Ovary (tissue), 9 donors: ENCODE data around the gene XNDC1N. TPM values are rescaled to one million over a fixed set of nuclear protein-coding genes. Genes with fewer than 3 reads are reported as not detected.

ENCODE experiments used
- DNase-seq, 5 donors: peaks; one replicate each; pipeline ENCODE4 v3.0.0-alpha.2; 2019 to 2020
- H3K27ac ChIP-seq, 2 donors: fragments of 200-600 bp; one replicate each; pipeline versions ENCODE4 v1.5.1 to v1.8.0; 2019 to 2022
- H3K27me3 ChIP-seq: fragments of 200-600 bp; one replicate; pipeline ENCODE4 v1.8.0; 2022
- H3K36me3 ChIP-seq: fragments of 200-600 bp; sonication (generic); one replicate; pipeline ENCODE4 v1.5.1; 2019
- H3K4me1 ChIP-seq: one replicate; pipeline ENCODE4 v1.8.1; 2013; ENCODE audit warnings: mild to moderate bottlenecking, moderate library complexity; ENCODE audit not compliant: insufficient read depth
- H3K4me3 ChIP-seq: fragments of 200-600 bp; sonication (generic); one replicate; pipeline ENCODE4 v1.5.1; 2017
- H3K9me3 ChIP-seq, 2 donors: fragments of 200-600 bp in 1 of 2; sonication (generic) in 1 of 2; one replicate each; pipeline versions ENCODE4 v1.5.1 to v1.8.1; 2013 to 2019; ENCODE audit warnings: mild to moderate bottlenecking in 1 of 2, moderate library complexity in 1 of 2
- EP300 ChIP-seq: sonication (generic); formaldehyde crosslinking; IDR thresholded peaks from one replicate; pipeline ENCODE4 v1.6.1; 2017; ENCODE audit warnings: antibody characterized with exemption
- POLR2A ChIP-seq: fragments of 450-650 bp; IDR thresholded peaks from one replicate; pipeline ENCODE4 v1.6.1; 2017; ENCODE audit warnings: antibody characterized with exemption, mild to moderate bottlenecking, moderate library complexity
- WGBS, 3 donors: extraction: QIAGEN DNeasy Blood & Tissue Kit in 1 of 3; methylation state at CpG; one replicate each; pipeline versions ENCODE4 v1.1.5 to v1.1.7; 2013 to 2017; 5-methylcytosine and 5-hydroxymethylcytosine counted together
- intact Hi-C, 4 donors: fragments of 100-400 bp; cut with DNase I; formaldehyde crosslinking; loops; one replicate each; pipeline versions ENCODE4 v1.11.0 to v1.15.1; 2022 to 2023
- polyA plus RNA-seq, 2 donors: library from polyadenylated mRNA; stranded (reverse); fragments of 200-250 nt in 1 of 2; fragments of 350-450 nt in 1 of 2; fragmentation: Illumina TruSeq in 1 of 2; extraction: RNeasy Lipid Tissue Mini Kit (QIAGEN cat#74804) in 1 of 2; gene quantifications; one replicate each; pipeline ENCODE4 v1.2.3, GENCODE V29; 2013 to 2014
- total RNA-seq, 7 donors: library from RNA; depleted of rRNA in 2 of 7; stranded (reverse); fragments of >200 nt in 2 of 7; fragmentation: NEBNext Ultra II Directional in 3 of 7; extraction: Animal tissue kit (Norgen Biotek cat#: 25700) in 3 of 7; gene quantifications; one replicate each; pipeline versions ENCODE4 v1.1.0 to v1.2.4, GENCODE V29; 2016 to 2023
- TF ChIP-seq, protein P1 (sequence below), 3 donors: fragments of 450-650 bp in 2 of 3; fragments of 200-600 bp in 1 of 3; IDR thresholded peaks; one replicate each; pipeline versions ENCODE4 v1.5.1 to v1.8.0; 2016 to 2022; ENCODE audit warnings: antibody characterized with exemption in 3 of 3, mild to moderate bottlenecking in 1 of 3
- donor health status: DM: no; HTN: no; CAD: no; lungs with moderate emphysema.
- donor health status: DM: no; HTN: no; CAD: no.
- donor health status: Bipolar disorder and iron deficiency.
- donor health status: DM: yes; HTN: yes; CAD: no.
- donor health status: DM: no; HTN: no; CAD: no.
- donor health status: DM: yes; HTN: yes; CAD: no.

Gene XNDC1N
- total and polyA plus RNA-seq, 9 donors, result 3.5 to 13.9 (median 10.6) TPM

DNA sequence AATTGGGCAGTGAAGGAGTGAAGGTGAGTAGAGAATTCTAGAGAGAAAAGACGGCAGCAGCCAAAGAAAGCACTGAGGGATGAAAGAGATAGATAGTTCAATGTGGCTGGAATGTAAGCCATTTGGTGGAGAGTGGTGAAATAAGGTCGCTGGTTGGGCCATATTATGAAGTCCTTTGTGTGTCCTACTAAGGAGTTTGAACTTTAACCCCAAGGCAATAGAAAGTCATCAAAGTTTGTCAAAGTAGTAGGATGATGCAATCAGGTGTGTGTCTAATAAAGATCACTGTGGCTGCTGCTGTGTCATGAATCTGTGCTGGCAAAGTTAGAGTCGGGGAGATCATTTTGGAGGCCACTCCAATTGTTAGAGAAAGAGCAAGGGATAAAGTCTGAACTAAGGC is 19.1 kb upstream of the XNDC1N start:
- WGBS, 3 donors, result 88 to 90% (median 89%) methylated on average over 3 of the region's 3 CpGs
- DNase-seq, result no peak
- no peaks in the 10 kb centered on the region for H3K9me3 ChIP-seq
- no peak overlapping the region for H3K4me3 ChIP-seq
- H3K27ac ChIP-seq, result no peak overlapping the region
- no peaks in the 10 kb centered on the region for H3K36me3 ChIP-seq
- no peak for TF ChIP-seq POLR2A
- no peak for TF ChIP-seq EP300
- TF ChIP-seq, protein P1, sequence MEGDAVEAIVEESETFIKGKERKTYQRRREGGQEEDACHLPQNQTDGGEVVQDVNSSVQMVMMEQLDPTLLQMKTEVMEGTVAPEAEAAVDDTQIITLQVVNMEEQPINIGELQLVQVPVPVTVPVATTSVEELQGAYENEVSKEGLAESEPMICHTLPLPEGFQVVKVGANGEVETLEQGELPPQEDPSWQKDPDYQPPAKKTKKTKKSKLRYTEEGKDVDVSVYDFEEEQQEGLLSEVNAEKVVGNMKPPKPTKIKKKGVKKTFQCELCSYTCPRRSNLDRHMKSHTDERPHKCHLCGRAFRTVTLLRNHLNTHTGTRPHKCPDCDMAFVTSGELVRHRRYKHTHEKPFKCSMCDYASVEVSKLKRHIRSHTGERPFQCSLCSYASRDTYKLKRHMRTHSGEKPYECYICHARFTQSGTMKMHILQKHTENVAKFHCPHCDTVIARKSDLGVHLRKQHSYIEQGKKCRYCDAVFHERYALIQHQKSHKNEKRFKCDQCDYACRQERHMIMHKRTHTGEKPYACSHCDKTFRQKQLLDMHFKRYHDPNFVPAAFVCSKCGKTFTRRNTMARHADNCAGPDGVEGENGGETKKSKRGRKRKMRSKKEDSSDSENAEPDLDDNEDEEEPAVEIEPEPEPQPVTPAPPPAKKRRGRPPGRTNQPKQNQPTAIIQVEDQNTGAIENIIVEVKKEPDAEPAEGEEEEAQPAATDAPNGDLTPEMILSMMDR (IDR thresholded peaks at IDR 0.05), result no peak
- H3K4me1 ChIP-seq, result no peaks in the 10 kb centered on the region
- no peaks in the 10 kb centered on the region for H3K27me3 ChIP-seq
- intact Hi-C loops, result no loop called here

DNA sequence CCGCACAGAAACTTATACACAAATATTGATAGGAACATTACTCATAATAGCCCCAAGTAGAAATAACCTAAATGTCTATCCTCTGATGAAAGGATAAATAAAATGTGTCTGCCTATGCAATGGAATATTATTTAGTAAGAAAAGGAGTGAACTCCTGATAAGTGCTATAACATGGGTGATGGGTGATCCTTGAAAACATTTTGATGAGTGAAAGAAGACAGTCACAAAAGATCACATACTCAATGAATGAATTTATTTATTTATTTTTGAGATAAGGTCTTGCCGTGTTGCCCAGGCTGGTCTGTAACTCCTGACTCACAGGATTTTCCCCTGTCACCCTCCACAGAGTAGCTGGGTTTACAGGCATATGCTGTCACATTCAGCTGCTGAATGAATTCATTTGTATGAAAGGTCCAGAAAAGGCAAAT is 17.8 kb upstream of the XNDC1N start:
- TF ChIP-seq, protein P1 (IDR thresholded peaks at IDR 0.05), result no peak
- TF ChIP-seq POLR2A, result no peak
- no peak for TF ChIP-seq EP300
- Histone ChIP-seq H3K4me1 (no peaks in the 10 kb centered on the region), H3K27ac (no peak overlapping the region), H3K36me3 (no peaks in the 10 kb centered on the region), H3K9me3 (no peaks in the 10 kb centered on the region), H3K27me3 (no peaks in the 10 kb centered on the region), H3K4me3 (no peak overlapping the region)
- intact Hi-C loops, result no loop called here
- DNase-seq, result no peak
- 58 to 69% (median 68%) methylated on average over 2 of the region's 2 CpGs for WGBS, 3 donors

DNA sequence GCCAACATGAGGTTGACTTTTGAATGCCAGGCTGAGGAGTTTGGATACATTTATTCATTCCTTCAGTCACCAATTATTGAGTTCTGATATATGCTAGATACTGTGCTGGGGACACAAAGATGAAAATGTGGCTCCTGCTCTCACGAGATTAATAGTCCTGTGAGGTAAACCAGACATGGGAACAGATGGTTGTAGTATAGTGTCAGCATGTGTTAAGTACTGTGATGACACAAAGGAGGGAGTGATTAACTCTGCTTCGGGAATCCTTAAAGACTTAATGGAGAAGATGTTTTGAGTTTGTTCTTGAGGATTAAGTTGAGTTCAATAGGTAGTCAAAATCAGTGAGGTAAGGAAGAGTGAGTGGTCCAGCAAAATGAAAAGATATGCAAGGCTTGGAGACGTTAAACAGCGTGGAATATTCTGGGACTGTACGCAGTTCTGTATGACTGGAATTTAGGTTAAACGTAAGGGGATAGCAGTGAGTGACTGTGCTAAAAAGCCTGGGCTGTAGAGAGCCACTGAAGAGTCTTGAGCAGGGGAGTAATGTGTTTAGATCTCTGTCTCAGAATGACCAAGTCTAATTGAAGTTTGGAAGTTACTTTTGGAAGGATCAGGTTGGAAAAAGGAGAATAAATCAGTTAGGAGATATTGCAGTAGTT is 12.3 kb upstream of the XNDC1N start:
- intact Hi-C loops, result no loop called here
- H3K4me3 ChIP-seq, result no peak overlapping the region
- no peaks in the 10 kb centered on the region for H3K27me3 ChIP-seq
- no peak overlapping the region for H3K27ac ChIP-seq
- H3K36me3 ChIP-seq, result no peaks in the 10 kb centered on the region
- DNase-seq, result no peak
- peaks cover 2% of the 10 kb centered on the region for H3K4me1 ChIP-seq
- no peaks in the 10 kb centered on the region for H3K9me3 ChIP-seq
- 80 to 89% (median 87%) methylated on average over 6 of the region's 6 CpGs for WGBS, 3 donors
- TF ChIP-seq, protein P1 (IDR thresholded peaks at IDR 0.05), result no peak
- TF ChIP-seq EP300 (no peak), POLR2A (no peak)

DNA sequence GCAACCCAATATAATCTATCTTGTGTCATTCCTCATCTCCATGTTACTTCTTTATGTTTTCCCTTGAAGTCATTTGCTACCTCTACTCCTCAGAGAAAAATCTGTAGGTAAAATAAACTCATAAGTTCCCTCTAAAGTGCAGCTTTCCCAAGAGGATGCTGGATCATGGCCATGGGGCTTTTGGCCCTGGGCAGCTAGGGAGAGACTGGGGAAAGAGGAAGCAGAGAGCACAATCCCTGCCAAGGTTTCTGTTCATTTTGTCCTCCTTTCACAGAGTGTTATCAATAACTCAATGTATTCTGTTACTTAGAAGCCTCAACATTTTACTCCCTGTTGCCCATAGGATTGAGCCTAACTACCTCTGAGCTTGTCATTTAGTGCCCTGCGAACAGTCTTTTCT is 9.4 kb upstream of the XNDC1N start:
- H3K4me1 ChIP-seq, result peaks cover 2% of the 10 kb centered on the region
- TF ChIP-seq POLR2A (no peak), EP300 (no peak)
- TF ChIP-seq, protein P1 (IDR thresholded peaks at IDR 0.05), result no peak
- no peaks in the 10 kb centered on the region for H3K9me3 ChIP-seq
- no peak overlapping the region for H3K4me3 ChIP-seq
- 85 to 98% (median 95%) methylated on average over 1 of the region's 1 CpG for WGBS, 3 donors
- H3K36me3 ChIP-seq, result no peaks in the 10 kb centered on the region
- intact Hi-C loops, result no loop called here
- DNase-seq, result no peak
- H3K27me3 ChIP-seq, result no peaks in the 10 kb centered on the region
- H3K27ac ChIP-seq, result no peak overlapping the region
